BLaER1 treated with 17β-estradiol and CSF1 and Interleukin-3, amounts not matched to agents 10 nM and 100 nM (cell line): ENCODE data around the gene ZMIZ1.
A peak's percentile ranks its signal among the peaks of the same experiment; 100 is the strongest.

Experiments
- H3K27ac ChIP-seq, 11 experiments: shearing (Covaris generic); formaldehyde crosslinking; 2 replicates each; pipeline ENCODE4 v1.8.1; 2022
- H3K27me3 ChIP-seq, 11 experiments: shearing (Covaris generic); formaldehyde crosslinking; 2 replicates each; pipeline ENCODE4 v1.8.1; 2022
- H3K36me3 ChIP-seq, 11 experiments: shearing (Covaris generic); formaldehyde crosslinking; 2 replicates each; pipeline ENCODE4 v1.8.1; 2022
- H3K4me1 ChIP-seq, 10 experiments: shearing (Covaris generic); formaldehyde crosslinking; 2 replicates each; pipeline ENCODE4 v1.8.1; 2022
- H3K4me2 ChIP-seq, 11 experiments: shearing (Covaris generic); formaldehyde crosslinking; 2 replicates each; pipeline ENCODE4 v1.8.1; 2022
- H3K4me3 ChIP-seq, 10 experiments: shearing (Covaris generic); formaldehyde crosslinking; 2 replicates each; pipeline ENCODE4 v1.8.1; 2022
- H3K9ac ChIP-seq, 11 experiments: shearing (Covaris generic); formaldehyde crosslinking; 2 replicates each; pipeline ENCODE4 v1.8.1; 2022
- H3K9me3 ChIP-seq, 11 experiments: shearing (Covaris generic); formaldehyde crosslinking; replicated peaks in 1 of 11; 2 replicates each; pipeline ENCODE4 v1.8.1; 2022
- H4K20me1 ChIP-seq, 11 experiments: shearing (Covaris generic); formaldehyde crosslinking; 2 replicates each; pipeline ENCODE4 v1.8.1; 2022
- Cebpa-rat ChIP-seq, 11 experiments: shearing (Covaris generic); IDR thresholded peaks; 2 replicates each; pipeline ENCODE4 v1.8.1; 2022

Gene ZMIZ1

DNA sequence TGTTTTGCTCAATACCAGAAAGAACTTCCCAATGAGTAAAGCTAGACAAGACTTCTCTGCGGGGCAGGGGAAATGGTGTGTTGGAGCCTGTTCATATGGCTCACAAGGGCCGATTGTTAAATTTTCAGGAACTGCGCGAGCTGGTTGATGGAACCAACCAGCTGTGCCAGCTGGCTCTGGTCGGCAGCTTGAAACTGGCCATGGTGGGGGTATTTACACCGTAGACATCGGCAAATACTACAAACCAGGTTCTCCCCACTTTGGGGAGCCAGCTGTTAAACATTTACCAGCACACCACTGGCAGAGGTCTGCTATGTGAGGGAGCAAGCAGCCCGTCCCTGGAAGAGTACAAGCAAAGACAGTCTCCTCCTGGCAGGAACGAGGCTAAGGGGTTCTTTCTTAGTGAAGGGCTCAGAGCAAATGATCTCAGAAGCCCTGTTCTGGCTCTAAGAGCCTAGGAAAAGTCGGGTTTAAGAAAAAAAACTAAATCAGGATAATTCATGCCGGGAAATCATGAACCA lies 8.8 kb upstream of the ZMIZ1 start:
- peaks cover 0 to 6% (median 0%) of the 10 kb centered on the region in 11 experiments; a peak in 3 of 22 replicates for H3K27me3 ChIP-seq
- no peak for TF ChIP-seq Cebpa-rat (IDR thresholded peaks at IDR 0.05)
- no peaks in the 10 kb centered on the region for H3K9me3 ChIP-seq
- peak overlapping the region in 6 of 11 experiments; percentile 11 to 42 (median 18); a peak in 3 of 22 replicates for H3K4me2 ChIP-seq
- H3K36me3 ChIP-seq: no peaks in the 10 kb centered on the region
- no peak overlapping the region for H3K27ac ChIP-seq
- no peak overlapping the region for H3K9ac ChIP-seq
- peaks cover 10 to 27% (median 17%) of the 10 kb centered on the region in 10 experiments for H3K4me1 ChIP-seq
- peaks cover 0 to 8% (median 0%) of the 10 kb centered on the region in 11 experiments; a peak in 3 of 22 replicates for H4K20me1 ChIP-seq
- no peak overlapping the region for H3K4me3 ChIP-seq

DNA sequence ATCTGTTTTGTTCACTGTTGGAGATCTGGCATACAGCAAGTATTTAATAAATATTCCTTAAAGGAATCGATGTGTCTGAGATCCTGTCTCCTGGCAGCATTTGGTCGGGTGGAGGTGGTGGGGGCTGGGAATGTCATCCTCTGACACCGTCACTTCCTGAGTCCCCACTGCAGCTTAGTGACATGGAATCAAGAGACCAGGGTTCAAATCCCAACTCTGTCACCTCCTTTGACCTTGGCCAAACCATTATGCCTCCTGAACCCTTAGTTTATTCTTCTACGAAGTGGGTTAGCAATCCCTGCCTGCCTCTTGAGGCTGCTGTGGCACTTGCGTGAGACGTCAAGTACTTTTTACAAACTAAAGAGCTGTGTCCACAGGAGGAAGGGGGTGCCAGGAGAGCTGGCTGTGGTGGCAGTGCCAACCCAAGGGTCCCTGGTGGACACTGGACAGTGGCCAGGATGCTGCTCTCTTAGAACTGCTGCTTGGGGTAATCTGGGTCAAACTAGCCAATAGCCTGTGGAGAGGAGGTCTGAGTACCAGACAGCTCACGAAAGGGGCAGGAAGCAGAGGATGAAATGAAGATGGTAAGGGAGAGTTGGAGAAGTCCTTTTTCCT lies 8.0 kb upstream of the ZMIZ1 start:
- Histone ChIP-seq H3K27ac (no peak overlapping the region), H3K4me1 (peaks cover 10 to 35% (median 21%) of the 10 kb centered on the region in 10 experiments), H3K36me3 (no peaks in the 10 kb centered on the region), H3K9ac (no peak overlapping the region), H4K20me1 (peaks cover 0 to 8% (median 0%) of the 10 kb centered on the region in 11 experiments; a peak in 3 of 22 replicates), H3K27me3 (peaks cover 0 to 6% (median 0%) of the 10 kb centered on the region in 11 experiments; a peak in 3 of 22 replicates), H3K4me3 (no peak overlapping the region), H3K9me3 (no peaks in the 10 kb centered on the region), H3K4me2 (no peak overlapping the region)
- TF ChIP-seq Cebpa-rat (IDR thresholded peaks at IDR 0.05): no peak

DNA sequence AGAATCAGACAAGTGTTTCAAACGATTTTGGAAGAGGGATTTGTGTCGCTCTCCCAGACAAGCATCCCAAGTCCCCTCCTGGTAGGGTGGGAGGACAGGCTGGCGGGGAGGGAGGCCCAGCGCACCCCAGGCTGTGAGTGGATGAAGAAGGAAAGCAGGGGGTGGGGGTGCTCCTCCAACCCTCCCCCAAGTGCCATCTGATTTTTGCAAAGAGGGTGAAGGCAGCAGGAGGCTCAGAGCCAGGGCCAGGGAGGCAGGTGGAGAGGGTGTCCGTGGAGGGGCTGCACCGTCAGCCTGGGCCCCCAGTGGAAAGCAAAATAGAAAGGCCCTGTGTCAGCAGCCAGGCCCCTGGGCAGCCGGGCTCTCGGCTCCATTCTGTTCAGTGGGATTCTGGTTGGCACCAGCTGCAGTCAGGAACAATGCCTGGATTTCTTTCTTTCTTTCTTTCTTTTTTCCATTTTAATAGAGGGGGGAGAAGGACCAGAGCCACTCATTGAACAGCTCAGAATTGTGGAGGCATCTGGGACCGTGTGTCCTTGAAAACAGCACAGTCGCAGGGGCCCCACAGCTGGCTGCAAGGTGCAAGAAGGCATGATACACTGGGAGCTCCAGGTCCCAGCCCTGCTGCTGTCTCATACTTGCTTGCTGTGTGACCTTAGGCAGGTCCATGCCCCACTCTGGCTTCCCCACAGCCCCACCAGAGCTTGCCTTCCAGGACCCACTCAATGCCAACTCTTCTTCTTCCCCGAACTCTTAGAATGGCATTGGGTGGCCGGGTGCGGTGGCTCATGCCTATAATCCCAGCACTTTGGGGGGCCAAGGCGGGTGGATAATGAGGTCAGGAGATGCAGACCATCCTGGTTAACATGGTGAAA lies 7.1 kb upstream of the ZMIZ1 start:
- Histone ChIP-seq H3K27me3 (peaks cover 0 to 6% (median 0%) of the 10 kb centered on the region in 11 experiments; a peak in 3 of 22 replicates), H3K9me3 (no peaks in the 10 kb centered on the region), H3K9ac (no peak overlapping the region), H3K36me3 (no peaks in the 10 kb centered on the region), H3K4me3 (no peak overlapping the region), H3K4me1 (peaks cover 17 to 43% (median 29%) of the 10 kb centered on the region in 10 experiments), H3K27ac (no peak overlapping the region), H4K20me1 (peaks cover 0 to 8% (median 0%) of the 10 kb centered on the region in 11 experiments; a peak in 3 of 22 replicates), H3K4me2 (no peak overlapping the region)
- no peak for TF ChIP-seq Cebpa-rat (IDR thresholded peaks at IDR 0.05)

DNA sequence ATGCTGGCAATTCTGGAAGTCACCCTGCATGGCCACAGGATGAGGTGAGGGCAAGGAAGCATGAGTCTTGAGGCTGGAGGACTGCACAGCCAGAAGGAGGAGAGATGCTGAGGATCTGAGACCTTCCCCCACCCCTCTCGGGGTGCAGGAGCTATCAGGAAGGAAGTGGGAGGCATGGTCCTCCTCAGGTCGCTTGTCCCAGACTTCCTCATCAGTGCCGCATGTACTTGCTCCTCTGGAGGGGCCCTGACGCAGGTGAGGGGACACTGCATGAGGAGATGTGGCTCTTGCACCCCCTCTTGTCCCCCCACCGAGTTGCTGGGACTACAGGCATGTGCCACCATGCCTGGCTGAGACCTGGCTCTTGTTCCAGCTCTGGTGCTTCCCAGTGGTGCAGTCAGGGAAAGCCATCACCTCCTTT lies 5.7 kb upstream of the ZMIZ1 start:
- Histone ChIP-seq H3K9ac (no peak overlapping the region), H3K4me1 (peaks cover 27 to 53% (median 31%) of the 10 kb centered on the region in 10 experiments), H3K4me2 (peak overlapping the region; percentile 45 to 80 (median 71)), H3K27ac (no peak overlapping the region), H3K36me3 (no peaks in the 10 kb centered on the region), H3K27me3 (peaks cover 0 to 7% (median 2%) of the 10 kb centered on the region in 11 experiments; a peak in 9 of 22 replicates), H3K4me3 (no peak overlapping the region), H4K20me1 (peaks cover 0 to 8% (median 0%) of the 10 kb centered on the region in 11 experiments; a peak in 3 of 22 replicates), H3K9me3 (no peaks in the 10 kb centered on the region)
- TF ChIP-seq Cebpa-rat (IDR thresholded peaks at IDR 0.05): no peak

GRCh38 chr10:79063661-79064492 lies 4.9 kb upstream of the ZMIZ1 start:
- no peaks in the 10 kb centered on the region for H3K36me3 ChIP-seq
- TF ChIP-seq Cebpa-rat (IDR thresholded peaks at IDR 0.05): no peak
- H3K4me3 ChIP-seq: no peak overlapping the region
- H3K27me3 ChIP-seq: peaks cover 0 to 10% (median 4%) of the 10 kb centered on the region in 11 experiments; a peak in 9 of 22 replicates
- H3K9ac ChIP-seq: no peak overlapping the region
- H3K4me1 ChIP-seq: peaks cover 30 to 56% (median 34%) of the 10 kb centered on the region in 10 experiments
- no peaks in the 10 kb centered on the region for H3K9me3 ChIP-seq
- H3K27ac ChIP-seq: no peak overlapping the region
- H4K20me1 ChIP-seq: peaks cover 0 to 9% (median under 1%) of the 10 kb centered on the region in 11 experiments; a peak in 12 of 22 replicates
- peak overlapping the region; percentile 45 to 80 (median 71); a peak in 18 of 22 replicates for H3K4me2 ChIP-seq

DNA sequence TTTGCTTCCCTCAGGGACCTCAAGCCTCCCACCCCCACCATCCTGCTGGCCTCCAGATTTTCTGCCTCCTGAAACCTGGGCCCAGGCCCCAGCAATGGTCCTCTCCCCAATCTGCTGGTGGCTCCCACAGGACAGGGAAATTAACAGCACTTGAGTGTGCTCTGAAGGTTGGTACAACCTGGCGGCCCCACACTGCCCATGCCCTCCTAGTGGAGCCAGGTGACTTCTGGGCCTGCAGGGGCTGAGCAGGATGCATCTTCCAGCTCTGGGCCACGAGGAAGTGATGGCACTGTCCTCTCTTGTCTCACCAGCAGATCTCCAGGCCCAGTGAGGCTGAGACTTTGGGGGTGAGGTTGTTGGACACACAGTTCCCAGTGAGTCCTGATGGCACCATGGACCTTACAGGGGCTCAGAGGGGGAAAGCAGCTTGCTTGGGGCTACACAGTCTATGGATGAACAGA lies 3.6 kb upstream of the ZMIZ1 start:
- Histone ChIP-seq H3K36me3 (no peaks in the 10 kb centered on the region), H3K9ac (no peak overlapping the region)
- TF ChIP-seq Cebpa-rat (IDR thresholded peaks at IDR 0.05): no peak

GRCh38 chr10:79065853-79066252 lies 2.9 kb upstream of the ZMIZ1 start:
- no peak overlapping the region for H3K9ac ChIP-seq
- H4K20me1 ChIP-seq: peaks cover 8 to 27% (median 14%) of the 10 kb centered on the region in 11 experiments; a peak in 21 of 22 replicates
- H3K4me1 ChIP-seq: peaks cover 22 to 49% (median 33%) of the 10 kb centered on the region in 10 experiments
- no peak overlapping the region for H3K4me3 ChIP-seq
- peak overlapping the region in 10 of 11 experiments; percentile 88 to 100 (median 98); a peak in 16 of 22 replicates for H3K4me2 ChIP-seq
- H3K9me3 ChIP-seq: no peaks in the 10 kb centered on the region
- no peak for TF ChIP-seq Cebpa-rat (IDR thresholded peaks at IDR 0.05)
- peaks cover 0 to 6% (median 0%) of the 10 kb centered on the region in 11 experiments; a peak in 7 of 22 replicates for H3K27me3 ChIP-seq
- no peak overlapping the region for H3K27ac ChIP-seq
- H3K36me3 ChIP-seq: no peaks in the 10 kb centered on the region

More for the DNA sequence above, 3.6 kb upstream of the ZMIZ1 start:
- Histone ChIP-seq H3K4me3 (no peak overlapping the region), H3K4me2 (peak overlapping the region in 5 of 11 experiments; percentile 2 to 23 (median 9); a peak in 5 of 22 replicates), H3K9me3 (no peaks in the 10 kb centered on the region), H3K27me3 (peaks cover 0 to 7% (median 3%) of the 10 kb centered on the region in 11 experiments; a peak in 9 of 22 replicates), H3K4me1 (peaks cover 23 to 49% (median 33%) of the 10 kb centered on the region in 10 experiments), H4K20me1 (peaks cover 7 to 20% (median 10%) of the 10 kb centered on the region in 11 experiments; a peak in 16 of 22 replicates), H3K27ac (no peak overlapping the region)
